HUES48 (cell line): ENCODE data around the gene DIP2B.
"Not testable (repeated sequence)": the region's sequence is repeated elsewhere in the genome, so short reads cannot be mapped to it uniquely, and the experiment has no call there.

Experiments
- H3K27ac ChIP-seq: one replicate; pipeline ENCODE4 v1.7.0; 2013; ENCODE audit warnings: low read depth, low read length, inconsistent platforms
- H3K27me3 ChIP-seq: 2 replicates; pipeline ENCODE4 v1.6.1; 2013; ENCODE audit warnings: mild to moderate bottlenecking, low read length; ENCODE audit not compliant: control insufficient read depth, insufficient read depth
- H3K36me3 ChIP-seq: 2 replicates; pipeline ENCODE4 v1.6.1; 2013; ENCODE audit warnings: low read length; ENCODE audit not compliant: control insufficient read depth, insufficient read depth
- H3K4me1 ChIP-seq: 2 replicates; pipeline ENCODE4 v1.6.1; 2013; ENCODE audit warnings: mild to moderate bottlenecking, low read length; ENCODE audit not compliant: control insufficient read depth, insufficient read depth
- H3K4me3 ChIP-seq: 2 replicates; pipeline ENCODE4 v1.5.1; 2013; ENCODE audit warnings: mild to moderate bottlenecking, low read depth, low read length
- H3K9ac ChIP-seq: 2 replicates; pipeline ENCODE4 v1.6.1; 2013; ENCODE audit warnings: mild to moderate bottlenecking, low read depth, low read length, moderate library complexity
- H3K9me3 ChIP-seq: 2 replicates; pipeline ENCODE4 v1.6.1; 2013; ENCODE audit warnings: low read length; ENCODE audit not compliant: control insufficient read depth, insufficient read depth

DIP2B gene

GRCh38 chr12:50662116-50662510, 157.3 kb downstream of the DIP2B start:
- Histone ChIP-seq H3K4me1 (peaks cover 11% of the 10 kb centered on the region; the same call in 1 of the 2 replicates), H3K27me3 (no peaks in the 10 kb centered on the region), H3K9me3 (no peaks in the 10 kb centered on the region), H3K9ac (no peak overlapping the region), H3K27ac (no peak overlapping the region), H3K36me3 (peaks cover 6% of the 10 kb centered on the region; the same call in 1 of the 2 replicates), H3K4me3 (no peak overlapping the region)

- no peak overlapping the region for H3K9ac ChIP-seq
- H3K27me3 ChIP-seq, result no peaks in the 10 kb centered on the region
- H3K9me3 ChIP-seq, result no peaks in the 10 kb centered on the region
- 0 out of 2 replicates have a peak, but pooled peaks cover 5% of the 10 kb centered on the region for H3K4me1 ChIP-seq
- H3K4me3 ChIP-seq, result no peak overlapping the region
- H3K36me3 ChIP-seq, result peaks cover 4% of the 10 kb centered on the region; the same call in 1 of the 2 replicates
- H3K27ac ChIP-seq, result no peak overlapping the region
These were observed 160.4 kb downstream of the DIP2B start for GRCh38 chr12:50665170-50665569.

GRCh38 chr12:50665609-50666008, 160.8 kb downstream of the DIP2B start:
- Histone ChIP-seq H3K4me1 (0 out of 2 replicates have a peak, but pooled peaks cover 5% of the 10 kb centered on the region), H3K9ac (no peak overlapping the region), H3K9me3 (no peaks in the 10 kb centered on the region), H3K27ac (no peak overlapping the region), H3K36me3 (no peaks in the 10 kb centered on the region; the same call in 1 of the 2 replicates), H3K4me3 (no peak overlapping the region), H3K27me3 (no peaks in the 10 kb centered on the region)

GRCh38 chr12:50666023-50666422, 161.2 kb downstream of the DIP2B start:
- Histone ChIP-seq H3K27me3 (no peaks in the 10 kb centered on the region), H3K9me3 (no peaks in the 10 kb centered on the region), H3K4me1 (0 out of 2 replicates have a peak, but pooled peaks cover 5% of the 10 kb centered on the region), H3K9ac (no peak overlapping the region), H3K4me3 (no peak overlapping the region), H3K36me3 (peaks cover 2% of the 10 kb centered on the region), H3K27ac (no peak overlapping the region)

GRCh38 chr12:50672158-50672557, 167.4 kb downstream of the DIP2B start:
- Histone ChIP-seq H3K4me1 (no peaks in the 10 kb centered on the region), H3K4me3 (no peak overlapping the region), H3K9me3 (no peaks in the 10 kb centered on the region), H3K36me3 (peaks cover 37% of the 10 kb centered on the region), H3K9ac (no peak overlapping the region), H3K27ac (no peak overlapping the region), H3K27me3 (no peaks in the 10 kb centered on the region)

- no peak overlapping the region for H3K27ac ChIP-seq
- H3K9ac ChIP-seq, result no peak overlapping the region
- no peaks in the 10 kb centered on the region for H3K4me1 ChIP-seq
- H3K4me3 ChIP-seq, result no peak overlapping the region
- H3K36me3 ChIP-seq, result peaks cover 55% of the 10 kb centered on the region
- no peaks in the 10 kb centered on the region for H3K27me3 ChIP-seq
- no peaks in the 10 kb centered on the region for H3K9me3 ChIP-seq
These were observed 172.0 kb downstream of the DIP2B start for GRCh38 chr12:50676756-50677155.

GRCh38 chr12:50677858-50678257, 173.1 kb downstream of the DIP2B start:
- H3K9ac ChIP-seq, result no peak overlapping the region
- H3K36me3 ChIP-seq, result peaks cover 58% of the 10 kb centered on the region
- H3K27me3 ChIP-seq, result no peaks in the 10 kb centered on the region
- no peak overlapping the region for H3K4me3 ChIP-seq
- no peaks in the 10 kb centered on the region for H3K9me3 ChIP-seq
- H3K27ac ChIP-seq, result no peak overlapping the region
- no peaks in the 10 kb centered on the region for H3K4me1 ChIP-seq

- H3K4me1 ChIP-seq, result no peaks in the 10 kb centered on the region
- no peak overlapping the region for H3K9ac ChIP-seq
- H3K4me3 ChIP-seq, result no peak overlapping the region
- no peak overlapping the region for H3K27ac ChIP-seq
- H3K27me3 ChIP-seq, result no peaks in the 10 kb centered on the region
- H3K36me3 ChIP-seq, result peaks cover 61% of the 10 kb centered on the region
- no peaks in the 10 kb centered on the region for H3K9me3 ChIP-seq
These were observed 174.0 kb downstream of the DIP2B start for GRCh38 chr12:50678650-50679365.

- H3K27me3 ChIP-seq, result no peaks in the 10 kb centered on the region
- no peaks in the 10 kb centered on the region for H3K9me3 ChIP-seq
- no peak overlapping the region for H3K9ac ChIP-seq
- H3K4me1 ChIP-seq, result no peaks in the 10 kb centered on the region
- no peak overlapping the region for H3K27ac ChIP-seq
- H3K36me3 ChIP-seq, result peaks cover 58% of the 10 kb centered on the region
- H3K4me3 ChIP-seq, result no peak overlapping the region
These were observed 174.8 kb downstream of the DIP2B start for GRCh38 chr12:50679612-50680011.

GRCh38 chr12:50681064-50681463, 176.3 kb downstream of the DIP2B start:
- H3K27ac ChIP-seq, H3K9me3 ChIP-seq, H3K4me3 ChIP-seq, H3K9ac ChIP-seq, H3K4me1 ChIP-seq, H3K27me3 ChIP-seq: not testable (repeated sequence)
- H3K36me3 ChIP-seq, result peaks cover 56% of the 10 kb centered on the region

- H3K9me3 ChIP-seq, result no peaks in the 10 kb centered on the region
- H3K9ac ChIP-seq, result no peak overlapping the region
- no peak overlapping the region for H3K27ac ChIP-seq
- H3K36me3 ChIP-seq, result peaks cover 51% of the 10 kb centered on the region
- H3K4me1 ChIP-seq, result no peaks in the 10 kb centered on the region
- H3K4me3 ChIP-seq, result no peak overlapping the region
- no peaks in the 10 kb centered on the region for H3K27me3 ChIP-seq
These were observed 180.9 kb downstream of the DIP2B start for GRCh38 chr12:50685641-50686040.
